ENCODE data around the gene DHX8. TPM values are rescaled to one million over a fixed set of nuclear protein-coding genes. Genes with fewer than 3 reads are reported as not detected.
A peak's percentile ranks its signal among the peaks of the same experiment; 100 is the strongest.

DHX8 gene
- total and polyA plus RNA-seq, 2 of the 8 experiments (the other 6 are each of a cell fraction or from before 2014, with no cell fraction given) = 30.5 to 59.4 TPM

GRCh38 chr17:43540821-43541674 lies 57.3 kb downstream of the DHX8 start:
- WGBS, 2 experiments (ENCODE audit: extremely low coverage in 1 of 2, insufficient coverage in 1 of 2, insufficient read length in 1 of 2, insufficient replicate concordance in 2 of 2, low coverage in 1 of 2, low lambda C conversion rate in 2 of 2, missing lambda C conversion rate in 1 of 2) = 64% methylated on average over 11 of the region's 11 CpGs; no CpG with 5 or more reads in 1 of the 2 experiments
- Histone ChIP-seq H2BK120ac (replicated peaks; ENCODE audit: low read depth, low read length) (no peak overlapping the region), H3K14ac (ENCODE audit: insufficient read length) (no peak overlapping the region), H4K91ac (replicated peaks; ENCODE audit: insufficient read length, low read length) (no peak overlapping the region), H3K4me2 (ENCODE audit: insufficient read depth in 1 of 2, low read depth in 2 of 2, low read length in 2 of 2) (peak overlapping the region; percentile 37 to 88), H3K36me3 (ENCODE audit: control insufficient read depth in 2 of 4, insufficient read depth in 4 of 4, low read length in 3 of 4) (peaks cover 0 to 2% (median 0%) of the 10 kb centered on the region in 4 experiments; a peak in 1 of 8 replicates), H3K9me3 (ENCODE audit: insufficient read depth in 2 of 2, low read depth in 1 of 2, low read length in 1 of 2) (no peaks in the 10 kb centered on the region), H3K23ac (ENCODE audit: insufficient read length) (no peak overlapping the region), H3K18ac (ENCODE audit: extremely low read depth, low read length) (peak overlapping the region; percentile 55; the same call in 1 of the 2 replicates), H3K27me3 (replicated peaks in 1 of 4; ENCODE audit: control insufficient read depth in 3 of 4, extremely low read depth in 1 of 4, insufficient read depth in 3 of 4, low read length in 3 of 4) (no peaks in the 10 kb centered on the region), H2BK20ac (ENCODE audit: low read length) (no peak overlapping the region), H4K8ac (ENCODE audit: extremely low read depth, insufficient read depth, low read length) (peak overlapping the region; percentile 42; the same call in 1 of the 2 replicates), H3K23me2 (ENCODE audit: low read depth, low read length) (peaks cover 16% of the 10 kb centered on the region), H3K4me1 (replicated peaks in 1 of 4; ENCODE audit: control insufficient read depth in 3 of 4, insufficient read depth in 4 of 4, low read length in 3 of 4) (peaks cover 22 to 44% (median 31%) of the 10 kb centered on the region in 4 experiments), H3K4ac (replicated peaks; ENCODE audit: insufficient read length, low read depth, low read length) (no peak overlapping the region), H2BK12ac (ENCODE audit: low read depth, low read length) (peak overlapping the region; percentile 90), H4K20me1 (replicated peaks in 1 of 2; ENCODE audit: control insufficient read depth in 1 of 2, insufficient read depth in 2 of 2, low read length in 2 of 2) (peaks cover 2 to 10% of the 10 kb centered on the region in 2 experiments), H3K4me3 (ENCODE audit: extremely low read depth in 1 of 4, insufficient read depth in 2 of 4, low read depth in 3 of 4, low read length in 4 of 4) (peak overlapping the region in 1 of 4 experiments; percentile 26; a peak in 3 of 8 replicates), H2BK5ac (ENCODE audit: low read depth, low read length) (peak overlapping the region; percentile 80; the same call in 1 of the 2 replicates), H2AFZ (ENCODE audit: low read length) (no peak overlapping the region), H3K9ac (replicated peaks in 1 of 4; ENCODE audit: extremely low read depth in 1 of 4, low read depth in 3 of 4, low read length in 3 of 4) (no peak overlapping the region; a peak in 1 of 7 replicates), H4K5ac (ENCODE audit: insufficient read length, low read depth, low read length) (no peak overlapping the region), H3K27ac (ENCODE audit: low read depth, low read length) (no peak overlapping the region), H3K79me2 (ENCODE audit: control insufficient read depth in 1 of 2, insufficient read depth in 2 of 2, low read length in 2 of 2) (peaks cover 20 to 66% of the 10 kb centered on the region in 2 experiments; a peak in 3 of 4 replicates), H2AK5ac (ENCODE audit: low read depth, low read length) (peak overlapping the region; percentile 28; the same call in 1 of the 2 replicates), H2BK15ac (ENCODE audit: low read length) (no peak overlapping the region; the same call in 1 of the 2 replicates), H3K56ac (replicated peaks; ENCODE audit: insufficient read length, low read depth, low read length) (no peak overlapping the region), H3K79me1 (ENCODE audit: low read depth, low read length) (peaks cover 11% of the 10 kb centered on the region)
- FAIRE-seq (peak; percentile 86), DNase-seq (ENCODE audit: low read depth in 1 of 2, low spot score in 2 of 2) (peak in 1 of 2 experiments; percentile 67)
- ChIA-PET CTCF (ENCODE audit: partially characterized antibody) (interaction anchor here (0.6 to 4.4 kb wide), 6 partner anchors 10 to 219 kb away, joined by 3 to 29 read pairs (median 6); no protein-coding TSS in a partner anchor), POLR2A (ENCODE audit: partially characterized antibody) (interaction anchor here (0.7 to 12.8 kb wide), 8 partner anchors 12 to 57 kb away, joined by 3 to 345 read pairs (median 4); partner anchors contain the start of gene DHX8)
- TF ChIP-seq CBX8 (IDR thresholded peaks at IDR 0.05; ENCODE audit: borderline replicate concordance, low read depth, low read length) = no peak
- peak; percentile 59; the same call in 1 of the 2 replicates for TF ChIP-seq SP1 (IDR thresholded peaks at IDR 0.05; ENCODE audit: low read depth, low read length)
- no peak for TF ChIP-seq SRF (IDR thresholded peaks at IDR 0.05; ENCODE audit: low read depth, low read length)
- no peak for TF ChIP-seq PHF8 (conservative IDR thresholded peaks at IDR 0.05; ENCODE audit: low read depth, low read length)
- TF ChIP-seq KDM5A (IDR thresholded peaks at IDR 0.05; ENCODE audit: low read length) = no peak
- TF ChIP-seq HDAC6 (IDR thresholded peaks at IDR 0.05; ENCODE audit: low read depth, low read length) = no peak
- no peak for TF ChIP-seq KDM4A (IDR thresholded peaks at IDR 0.05; ENCODE audit: low read depth, low read length, severe bottlenecking)
- peak in 1 of 2 experiments; percentile 31; a peak in 1 of 3 replicates for TF ChIP-seq POLR2A (IDR thresholded peaks at IDR 0.05; ENCODE audit: control extremely low read depth in 1 of 2, low read depth in 2 of 2, low read length in 2 of 2)
- TF ChIP-seq GTF2F1 (IDR thresholded peaks at IDR 0.05; ENCODE audit: borderline replicate concordance, low read depth, low read length) = no peak
- no peak for TF ChIP-seq CEBPB (IDR thresholded peaks at IDR 0.05; ENCODE audit: low read depth, low read length)
- TF ChIP-seq EZH2 (IDR thresholded peaks at IDR 0.05; ENCODE audit: low read depth, low read length, severe bottlenecking) = no peak
- TF ChIP-seq BACH1 (IDR thresholded peaks at IDR 0.05; ENCODE audit: low read length) = no peak

All from H1 (cell line).